NCI-H226 (cell line): ENCODE measurements around the gene TLCD3A.
"Not testable (repeated sequence)": the region's sequence is repeated elsewhere in the genome, so short reads cannot be mapped to it uniquely, and the experiment has no call there.

Experiments used
- DNase-seq: peaks from one replicate; pipeline ENCODE4 v3.0.0-alpha.2; 2015

The TLCD3A gene

DNA sequence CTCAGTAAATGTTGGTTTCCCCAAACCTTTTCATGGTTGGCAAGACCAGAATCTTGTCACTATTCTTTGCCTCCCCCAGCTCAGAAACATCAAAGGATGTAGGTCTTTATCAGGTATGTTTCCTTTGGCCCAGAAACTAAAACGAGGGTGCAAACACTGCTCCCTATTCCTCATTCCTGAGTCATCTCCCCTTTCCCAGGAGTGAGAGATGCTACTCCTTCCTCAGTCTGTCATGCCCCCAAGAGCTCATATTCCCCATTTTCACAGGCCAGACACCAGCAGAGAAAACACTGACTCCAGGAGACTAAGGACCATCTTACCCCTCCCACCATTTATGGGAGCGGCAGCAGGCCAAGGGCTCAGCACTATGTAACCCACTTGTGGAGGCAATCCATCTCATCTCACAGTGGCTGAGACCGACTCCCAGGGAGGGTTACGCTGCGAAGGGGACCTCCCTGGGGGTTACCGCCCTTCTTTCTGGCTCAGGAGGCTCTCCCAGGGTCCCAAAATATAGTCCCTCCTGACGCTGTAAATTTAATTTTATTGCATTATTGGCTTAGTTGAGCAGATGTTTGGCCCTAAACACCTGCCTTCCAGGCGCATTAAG, 18.1 kb downstream of the TLCD3A start:
- no peak for DNase-seq

DNA sequence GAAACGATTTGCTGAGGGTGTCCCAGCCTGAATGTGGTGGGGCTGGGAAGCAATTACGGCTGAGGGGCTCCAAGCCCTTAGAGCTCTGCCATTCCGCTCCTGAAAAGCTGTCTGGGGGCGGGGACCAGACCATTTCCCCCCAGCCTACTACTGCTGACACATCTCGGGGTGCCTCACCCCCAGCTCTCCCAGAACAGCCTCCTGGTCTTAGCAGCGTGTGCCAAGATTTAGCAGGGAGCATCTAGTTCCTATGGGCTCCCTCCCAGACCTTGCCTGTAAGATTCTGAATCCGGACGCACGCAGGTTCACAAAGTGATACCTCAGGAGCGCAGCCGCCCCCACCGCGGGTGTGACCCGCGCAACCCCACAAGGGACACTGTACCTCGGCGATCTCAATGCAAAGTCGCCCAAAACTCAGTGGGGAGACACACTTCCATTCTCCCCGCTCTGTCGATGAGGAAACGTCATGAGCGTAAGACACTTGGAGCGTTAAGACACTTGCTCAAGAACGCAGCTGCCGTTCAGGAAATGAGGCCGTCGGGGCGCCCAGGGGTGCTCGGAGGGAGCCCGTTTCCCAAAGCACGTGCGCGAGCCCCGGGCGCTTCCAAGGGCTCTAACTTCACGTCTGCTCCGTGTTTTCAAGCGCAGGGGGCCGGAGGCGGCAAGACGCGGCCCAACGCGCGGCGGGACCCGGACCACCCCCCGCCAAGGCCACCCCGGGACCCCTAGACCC, 19.0 kb downstream of the TLCD3A start:
- no peak for DNase-seq

DNA sequence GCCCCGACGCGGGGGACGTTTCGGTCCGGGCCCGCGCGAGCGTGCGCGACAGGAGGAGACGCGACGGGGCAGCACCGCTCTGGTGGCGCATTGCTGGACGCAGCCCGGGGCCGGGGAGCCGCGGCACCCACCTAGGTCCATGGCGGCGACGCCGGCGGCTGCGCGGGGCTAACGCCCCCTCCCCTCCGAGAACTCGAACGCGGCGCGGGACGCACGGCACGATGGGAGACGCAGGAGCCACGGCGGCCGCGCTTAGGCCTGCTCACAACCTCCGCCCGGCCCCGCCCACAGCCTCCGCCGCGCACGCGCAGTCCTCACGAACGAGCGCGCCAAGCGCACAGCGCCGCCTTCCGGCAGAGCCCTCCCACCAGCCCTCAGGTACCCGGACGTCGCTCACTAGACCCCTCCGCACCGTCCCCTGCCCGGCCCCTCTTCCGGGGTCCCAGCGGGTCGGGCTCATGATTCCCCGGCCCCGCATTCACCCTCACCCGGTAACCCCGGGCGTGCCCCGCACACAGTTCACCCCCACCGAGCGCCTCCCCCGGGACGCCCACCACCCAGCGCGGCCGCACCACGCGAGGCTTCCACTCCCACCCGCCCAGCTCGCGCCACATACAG, 19.7 kb downstream of the TLCD3A start, which contains the start of gene GEMIN4:
GEMIN4 (minus strand) TSS at position 263 of the 618 bp plus-strand sequence; CDS start at position 141, 122 bp downstream.
- peak; percentile 70 for DNase-seq

DNA sequence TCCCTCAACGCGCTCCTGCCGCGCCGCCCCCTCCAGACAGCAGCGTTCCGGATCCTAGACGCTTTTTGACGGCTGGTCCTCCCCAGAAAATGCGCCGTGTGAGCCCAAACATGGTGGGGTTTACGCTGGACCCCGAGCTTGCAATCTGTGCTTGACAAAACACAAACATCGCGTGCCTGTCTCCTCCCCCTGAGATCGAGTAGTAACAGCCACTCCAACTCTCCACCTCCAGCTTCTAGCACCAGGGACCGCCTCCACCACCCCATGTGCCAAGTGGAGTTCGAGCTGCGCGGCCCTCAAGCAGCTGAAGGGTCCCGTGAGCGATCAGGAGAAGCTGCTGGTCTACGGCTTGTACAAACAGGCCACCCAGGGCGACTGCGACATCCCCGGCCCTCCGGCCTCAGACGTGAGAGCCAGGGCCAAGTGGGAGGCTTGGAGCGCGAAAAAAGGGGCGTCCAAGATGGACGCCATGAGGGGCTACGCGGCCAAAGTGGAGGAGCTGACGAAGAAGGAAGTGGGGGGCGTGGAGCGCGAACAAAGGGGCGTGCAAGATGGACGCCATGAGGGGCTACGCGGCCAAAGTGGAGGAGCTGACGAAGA, 20.3 kb downstream of the TLCD3A start:
- DNase-seq, result no peak

DNA sequence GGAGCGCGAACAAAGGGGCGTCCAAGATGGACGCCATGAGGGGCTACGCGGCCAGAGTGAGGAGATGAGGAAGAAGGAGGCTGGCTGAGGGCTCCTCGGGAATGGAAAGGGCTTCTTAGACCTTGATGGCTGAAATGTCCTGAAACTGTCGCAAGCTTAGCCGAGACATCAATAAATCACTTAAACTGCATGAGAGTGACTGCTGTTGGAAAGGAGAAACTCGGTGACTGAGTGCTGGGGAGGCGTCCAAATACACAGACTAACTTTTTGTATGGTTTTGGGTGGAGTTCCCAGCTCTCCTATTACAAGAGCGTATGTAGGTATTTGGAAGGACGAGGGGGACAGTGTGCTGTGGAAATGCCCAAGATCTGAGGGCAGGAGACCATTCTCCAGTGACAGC, 21.0 kb downstream of the TLCD3A start:
- no peak for DNase-seq

DNA sequence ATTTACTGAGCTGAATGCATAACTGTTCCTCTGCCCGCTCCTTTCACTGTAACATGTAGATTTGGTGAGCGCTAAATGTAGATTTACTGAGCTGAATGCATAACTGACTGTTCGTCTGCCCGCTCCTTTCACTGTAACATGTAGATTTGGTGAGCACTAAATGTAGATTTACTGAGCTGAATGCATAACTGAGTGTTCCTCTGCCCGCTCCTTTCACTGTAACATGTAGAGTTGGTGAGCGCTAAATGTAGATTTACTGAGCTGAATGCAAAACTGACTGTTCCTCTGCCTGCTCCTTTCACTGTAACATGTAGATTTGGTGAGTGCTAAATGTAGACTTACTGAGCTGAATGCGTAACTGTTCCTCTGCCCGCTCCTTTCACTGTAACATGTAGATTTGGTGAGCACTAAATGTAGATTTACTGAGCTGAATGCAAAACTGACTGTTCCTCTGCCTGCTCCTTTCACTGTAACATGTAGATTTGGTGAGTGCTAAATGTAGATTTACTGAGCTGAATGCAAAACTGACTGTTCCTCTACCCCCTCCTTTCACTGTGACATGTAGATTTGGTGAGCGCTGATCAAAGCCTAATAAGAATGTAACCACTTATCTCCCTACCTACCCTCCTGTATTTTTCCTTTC, 23.0 kb downstream of the TLCD3A start:
- not testable (repeated sequence) for DNase-seq

DNA sequence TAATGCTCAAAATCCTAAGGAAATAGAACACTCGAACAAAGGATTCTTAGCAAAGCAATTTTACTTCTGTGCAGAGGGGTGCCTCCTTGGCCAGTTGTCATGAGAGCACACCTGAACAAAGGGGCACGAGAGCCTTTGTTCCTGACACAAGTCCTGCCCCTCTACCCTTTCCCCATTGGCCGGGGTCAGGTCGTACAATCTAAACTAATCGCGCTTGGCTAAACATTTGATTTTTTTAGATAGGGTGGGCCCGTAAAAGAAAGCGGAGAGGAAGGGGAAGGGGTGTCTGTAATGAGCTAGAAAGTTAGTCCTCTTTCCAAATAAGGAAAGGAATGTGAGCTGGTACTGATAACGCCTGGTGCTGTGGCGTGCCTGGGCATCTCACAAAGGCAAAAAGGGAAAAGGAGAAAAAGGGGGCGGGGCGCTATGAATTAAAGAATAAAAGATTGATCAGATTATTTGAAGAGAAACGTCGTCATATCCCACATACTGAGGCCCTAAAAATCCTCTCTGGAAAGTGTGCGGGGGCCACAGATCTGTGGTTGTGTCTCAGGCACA, 23.7 kb downstream of the TLCD3A start:
- not testable (repeated sequence) for DNase-seq

DNA sequence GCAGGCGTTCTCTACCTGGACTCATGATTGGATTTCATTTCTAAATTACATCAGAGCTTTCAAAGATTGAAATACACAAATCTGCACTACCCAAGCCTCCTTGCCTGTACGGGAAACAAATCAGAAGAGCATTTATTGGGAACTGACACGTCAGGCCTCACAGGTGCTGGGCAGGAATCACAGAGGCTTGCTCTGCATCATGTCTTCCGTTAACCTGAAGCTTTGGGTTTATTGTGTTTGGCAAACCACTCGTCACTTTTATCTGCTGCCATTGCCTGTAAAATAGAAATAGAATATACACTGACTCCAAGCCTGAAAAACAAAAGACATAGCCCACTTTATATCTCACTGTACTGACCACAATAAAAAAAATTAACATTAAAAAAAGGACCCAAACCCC, 27.6 kb downstream of the TLCD3A start:
- DNase-seq, result no peak

DNA sequence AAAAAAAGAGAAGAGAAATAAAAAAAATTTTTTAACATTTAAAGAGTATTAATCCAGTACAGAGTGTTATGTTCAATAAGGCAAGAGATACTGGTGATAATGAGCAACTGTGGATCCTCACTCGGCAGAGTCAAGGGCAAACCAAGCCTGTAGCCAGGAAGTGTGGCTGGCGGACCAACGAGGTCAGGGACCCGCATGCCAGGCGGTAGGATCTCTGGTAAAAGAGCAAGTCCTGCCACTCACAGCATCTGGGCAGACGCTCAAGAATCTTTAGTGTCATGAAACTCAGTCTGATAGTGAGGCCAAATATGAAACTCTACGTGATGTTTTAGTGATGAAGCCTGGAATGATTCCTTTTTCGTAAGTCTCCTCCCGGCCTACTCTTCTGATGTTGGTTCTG, 28.0 kb downstream of the TLCD3A start:
- no peak for DNase-seq

DNA sequence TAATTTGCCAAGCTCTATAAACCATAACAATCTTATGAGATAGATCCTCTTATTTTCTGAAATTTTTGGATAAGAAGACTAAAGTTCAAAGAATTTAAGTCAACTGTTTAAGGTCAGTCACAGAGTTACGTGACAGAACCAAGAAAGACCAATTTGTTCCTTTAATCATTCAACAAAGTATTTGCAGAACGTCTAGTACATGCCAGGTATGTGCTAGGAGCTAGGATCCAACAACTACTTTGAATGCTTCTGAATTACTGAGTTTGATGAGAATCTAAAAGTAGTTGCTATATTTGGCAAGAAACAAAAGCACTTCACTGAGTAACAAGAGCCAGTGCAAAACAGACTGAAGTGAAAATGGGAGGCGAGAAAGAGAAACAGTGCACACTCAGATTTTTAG, 34.7 kb downstream of the TLCD3A start:
- no peak for DNase-seq

DNA sequence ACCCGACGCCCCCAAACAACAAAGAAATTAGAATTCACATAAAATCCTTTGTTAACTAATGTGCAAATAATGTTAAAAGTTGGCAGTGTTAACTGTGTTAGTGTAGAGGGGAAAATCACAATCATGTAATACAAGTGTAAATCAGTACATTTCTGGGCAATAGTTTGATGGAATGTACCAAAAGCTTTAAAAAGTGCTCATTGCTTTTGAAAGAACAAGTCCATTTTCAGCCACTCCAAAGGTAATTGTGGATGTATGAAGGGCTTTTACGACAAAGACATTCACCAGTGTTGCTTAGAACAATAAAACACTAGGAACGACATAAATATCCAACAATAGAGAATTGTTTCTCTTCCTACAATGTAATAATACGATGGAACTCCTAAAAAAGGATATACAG, 40.6 kb downstream of the TLCD3A start:
- no peak for DNase-seq

DNA sequence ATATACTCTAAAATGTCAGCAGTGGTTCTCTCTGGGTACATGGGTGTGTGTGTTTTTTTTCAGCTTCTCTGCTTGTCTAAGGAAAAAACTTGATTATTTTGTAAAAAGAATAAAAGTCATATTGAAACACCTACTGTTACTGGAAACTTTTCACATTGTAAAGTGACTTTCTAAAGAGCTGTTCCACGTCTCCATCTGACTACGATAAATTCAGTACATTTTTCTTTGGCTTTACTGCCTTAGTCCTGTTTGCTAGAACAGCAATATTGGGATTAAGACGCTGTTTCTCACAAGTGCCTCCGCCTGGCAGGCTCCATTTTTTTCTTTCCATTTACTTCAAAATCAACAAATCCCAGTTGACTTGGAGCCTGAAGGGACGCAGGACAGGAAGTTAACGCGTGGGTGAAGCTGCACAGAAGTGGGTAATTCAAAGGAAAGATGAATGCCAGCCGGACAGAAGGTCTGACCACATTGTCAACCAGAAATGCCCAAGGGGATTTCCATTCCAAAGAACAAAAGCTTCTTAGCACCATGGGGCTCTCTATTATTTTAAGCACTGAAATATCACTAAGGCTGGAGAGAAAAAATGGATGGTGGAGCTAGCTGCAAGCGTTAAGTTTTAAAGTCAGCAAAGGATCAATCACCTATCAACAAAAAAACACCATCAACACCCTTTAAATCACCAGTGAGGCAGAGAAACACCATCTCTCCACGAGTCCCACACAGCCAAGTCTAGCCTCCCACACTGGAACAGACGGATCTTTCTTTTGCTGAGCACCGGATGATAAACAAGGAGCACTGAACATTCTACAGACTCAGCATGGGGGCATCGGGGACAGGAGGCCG, 41.3 kb downstream of the TLCD3A start:
- no peak for DNase-seq

DNA sequence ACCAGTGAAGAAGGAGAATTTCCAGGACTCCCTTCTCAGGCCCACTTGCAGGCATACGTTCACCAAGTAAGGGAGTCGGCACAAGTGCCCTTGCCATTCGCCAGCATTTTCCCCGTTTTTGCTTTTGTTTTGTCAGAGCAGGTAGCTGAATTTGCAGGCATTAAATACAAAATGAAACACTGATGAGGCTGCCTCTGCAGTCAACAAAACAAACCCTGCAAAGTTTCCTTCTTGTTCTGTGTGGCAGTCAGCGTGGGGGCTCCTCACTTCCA, 41.9 kb downstream of the TLCD3A start:
- DNase-seq, result no peak

DNA sequence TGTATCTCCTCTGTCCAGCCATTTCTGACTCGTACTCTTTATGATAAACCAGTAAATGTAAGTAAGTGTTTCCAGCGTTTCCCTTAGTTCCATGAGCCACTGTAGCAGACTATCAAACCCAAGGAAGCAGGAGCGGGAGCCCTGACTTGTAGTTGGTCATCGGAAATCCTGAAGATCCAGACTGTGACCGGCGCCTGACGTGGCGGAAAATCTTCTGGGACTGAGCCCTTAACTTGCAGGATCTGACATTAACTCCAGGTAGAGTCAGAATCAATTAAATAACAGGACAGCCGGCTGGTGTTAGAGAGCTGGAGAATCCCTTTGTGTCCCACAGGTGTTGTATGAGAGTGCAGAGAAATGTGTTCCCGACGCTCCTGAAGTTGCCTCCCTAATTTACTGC, 45.7 kb downstream of the TLCD3A start:
- no peak for DNase-seq

DNA sequence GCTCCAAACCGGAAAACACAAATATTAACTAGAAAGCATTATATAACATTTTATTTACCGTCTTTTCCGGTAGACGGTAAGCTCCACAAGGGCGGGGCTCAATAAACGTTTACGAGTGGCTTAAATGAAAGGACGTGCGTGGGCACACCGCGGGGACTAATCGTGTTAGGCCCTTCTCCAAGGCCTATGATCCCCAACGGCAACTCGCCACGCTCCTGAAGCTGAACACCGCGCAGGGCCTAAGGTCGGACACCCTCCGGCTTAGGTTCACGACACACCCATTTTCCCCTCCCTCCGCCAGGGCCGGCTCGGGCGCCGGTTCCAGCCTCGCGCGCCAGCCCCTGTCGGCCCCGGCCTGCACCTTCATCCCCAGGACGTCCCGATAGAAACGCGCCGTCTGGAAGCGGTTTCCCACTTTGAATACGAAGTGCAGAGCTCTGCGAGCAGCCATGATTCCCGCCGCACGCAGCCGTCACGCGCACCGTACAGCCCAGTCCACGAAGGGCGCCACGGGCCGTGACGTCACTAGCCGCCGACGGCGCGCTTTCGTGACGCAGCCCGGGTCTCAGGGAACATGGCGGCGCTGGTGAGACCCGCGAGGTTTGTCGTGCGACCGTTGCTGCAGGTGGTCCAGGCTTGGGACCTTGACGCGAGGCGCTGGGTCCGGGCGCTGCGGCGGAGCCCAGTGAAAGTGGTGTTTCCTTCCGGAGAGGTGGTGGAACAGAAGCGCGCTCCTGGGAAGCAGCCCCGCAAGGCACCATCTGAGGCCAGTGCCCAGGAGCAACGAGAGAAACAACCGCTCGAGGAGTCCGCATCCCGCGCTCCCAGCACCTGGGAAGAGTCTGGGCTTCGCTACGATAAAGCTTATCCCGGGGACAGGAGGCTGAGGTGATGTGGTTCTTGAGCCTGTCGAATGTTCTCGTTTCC, 49.7 kb downstream of the TLCD3A start, which contains the start of the genes GLOD4 and MRM3:
GLOD4 (minus strand) TSS at position 476 of the 927 bp plus-strand sequence; CDS start at position 451, 25 bp downstream.
MRM3 (plus strand) TSS at position 549 of the 927 bp plus-strand sequence; CDS start at position 575, 26 bp downstream.
- peak; percentile 82 for DNase-seq

DNA sequence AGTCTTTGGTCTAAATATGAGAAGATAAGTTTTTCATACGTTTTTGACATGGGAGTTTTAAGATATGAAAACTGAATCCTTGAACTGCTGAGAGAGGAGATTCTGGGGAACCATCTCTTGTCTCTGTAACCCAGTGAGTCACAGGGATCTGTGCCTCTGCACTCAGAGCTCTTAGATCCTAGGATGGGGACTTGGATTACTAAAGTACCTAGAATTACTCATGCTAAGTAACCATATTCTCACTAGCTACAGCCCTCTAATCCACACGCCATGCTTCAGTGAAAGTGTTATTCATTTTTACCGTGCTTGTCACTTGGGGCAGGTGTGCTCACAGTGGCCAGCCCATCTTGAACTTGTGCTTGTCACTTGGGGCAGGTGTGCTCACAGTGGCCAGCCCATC, 51.7 kb downstream of the TLCD3A start:
- no peak for DNase-seq

DNA sequence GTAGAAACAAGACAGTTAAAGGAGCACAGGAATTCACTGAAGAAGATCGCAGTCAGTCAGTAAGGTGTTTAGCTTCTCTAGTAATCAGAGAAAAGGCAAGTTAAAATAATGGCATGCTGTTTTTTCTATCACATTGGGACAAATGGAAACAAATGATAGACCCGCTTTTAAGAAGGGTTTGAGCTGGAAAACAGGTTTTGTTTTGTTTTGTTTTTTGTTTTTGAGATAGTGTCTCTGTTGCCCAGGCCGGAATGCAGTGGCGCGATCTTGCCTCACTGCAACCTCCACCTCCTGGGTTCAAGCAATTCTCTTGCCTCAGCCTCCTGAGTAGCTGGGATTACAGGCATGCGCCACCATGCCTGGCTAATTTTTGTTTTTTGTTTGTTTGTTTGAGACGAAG, 53.5 kb downstream of the TLCD3A start:
- DNase-seq, result not testable (repeated sequence)

DNA sequence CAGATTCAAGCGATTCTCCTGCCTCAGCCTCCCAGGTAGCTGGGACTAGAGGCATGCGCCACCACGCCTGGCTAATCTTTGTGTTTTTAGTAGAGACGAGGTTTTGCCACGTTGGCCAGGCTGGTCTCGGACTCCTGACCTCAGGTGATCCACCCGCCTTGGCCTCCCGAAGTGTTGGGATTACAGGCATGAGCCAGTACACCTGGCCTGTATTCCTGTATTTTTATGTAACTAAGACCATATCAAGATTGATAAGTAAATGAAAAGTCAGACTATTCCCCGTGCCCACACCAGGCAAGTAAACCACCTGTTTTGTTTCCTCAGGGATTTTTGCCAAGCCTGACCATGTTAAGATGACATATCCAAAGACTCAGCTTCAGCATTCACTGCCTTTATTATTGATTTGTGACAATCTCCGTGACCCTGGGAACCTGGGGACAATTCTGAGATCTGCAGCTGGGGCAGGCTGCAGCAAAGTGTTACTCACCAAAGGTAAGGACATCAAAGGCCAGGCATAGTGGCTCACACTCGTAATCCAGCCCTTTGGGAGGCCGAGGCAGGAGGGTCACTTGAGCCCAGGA, 55.3 kb downstream of the TLCD3A start:
- DNase-seq, result no peak

DNA sequence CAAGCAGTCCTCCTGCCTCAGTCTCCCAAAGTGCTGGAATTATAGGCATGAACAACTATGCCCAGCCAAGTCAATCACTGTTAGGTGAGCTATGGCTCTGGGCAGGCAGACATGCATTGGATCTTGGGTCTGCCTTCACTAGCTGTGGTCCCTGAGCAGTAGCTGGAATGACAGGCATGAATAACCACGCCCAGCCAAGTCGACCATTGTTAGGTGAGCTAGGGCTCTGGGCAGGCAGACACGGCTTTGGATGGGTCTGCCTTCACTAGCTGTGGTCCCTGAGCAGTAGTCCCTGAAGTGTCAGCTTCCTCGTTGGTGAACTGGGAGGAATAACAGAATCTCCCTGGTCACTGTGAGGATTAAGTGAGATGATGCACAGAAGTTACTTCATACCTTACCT, 56.2 kb downstream of the TLCD3A start:
- no peak for DNase-seq

DNA sequence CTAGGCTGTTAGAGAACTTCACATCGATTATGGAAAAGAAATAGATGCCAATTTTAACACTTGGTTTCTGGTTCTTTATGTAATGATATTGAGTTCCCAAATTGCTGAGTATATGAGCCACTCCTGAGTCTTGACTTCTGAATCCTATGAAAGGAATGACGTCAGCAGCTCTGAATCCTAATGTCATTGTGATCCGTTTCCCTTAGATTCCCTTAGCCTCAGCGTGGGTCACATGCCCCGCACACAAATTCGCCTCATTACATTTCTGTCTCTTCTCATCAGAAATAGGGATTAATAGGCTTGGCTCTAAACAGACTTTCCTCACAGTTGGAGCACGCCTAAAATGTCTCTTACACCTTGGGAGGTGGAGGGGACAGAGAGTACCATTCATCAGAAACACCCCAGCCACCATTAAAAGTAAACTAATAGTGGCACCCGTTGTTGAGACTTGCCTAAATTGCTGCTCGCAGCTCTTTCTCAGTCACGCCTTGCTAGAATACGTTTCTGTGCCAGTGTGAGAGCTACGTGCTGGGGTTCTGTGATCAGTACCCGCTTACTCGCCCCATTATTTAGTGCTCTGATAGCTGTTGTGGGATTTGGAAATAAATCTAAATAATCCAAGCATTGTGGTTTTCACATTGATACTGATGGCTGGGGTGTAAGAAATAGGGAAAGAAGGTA, 56.9 kb downstream of the TLCD3A start:
- DNase-seq, result no peak
